ENCODE results near the gene FAM13C.

- no peak for TF ChIP-seq CTCF (IDR thresholded peaks at IDR 0.05; ENCODE audit: borderline replicate concordance, extremely low read depth, low read length, poor library complexity, severe bottlenecking)
- no peak for TF ChIP-seq EZH2 (IDR thresholded peaks at IDR 0.05; ENCODE audit: borderline replicate concordance, low read depth, low read length, severe bottlenecking)
Observed at GRCh38 chr10:59303018-59303417, 59.3 kb downstream of the FAM13C start.

All from DND-41 (cell line).